SK-N-SH treated with all-trans-retinoic acid at 6 μM for 48 hours (cell line): ENCODE measurements around the gene RPE.

Experiments
- ARNTL ChIP-seq: fragments of 450-650 bp; formaldehyde crosslinking; IDR thresholded peaks from 2 replicates; pipeline ENCODE4 v1.5.0; 2020; ENCODE audit warnings: low read depth, mild to moderate bottlenecking, moderate library complexity, borderline replicate concordance
- PATZ1 ChIP-seq: fragments of 250-450 bp; sonication (Bioruptor Pico); IDR thresholded peaks from 2 replicates; pipeline ENCODE4 v1.8.0; 2020; ENCODE audit warnings: mild to moderate bottlenecking, moderate library complexity, borderline replicate concordance
- TCF4 ChIP-seq: fragments of 250-450 bp; sonication (Bioruptor Pico); IDR thresholded peaks from 2 replicates; pipeline ENCODE4 v1.8.0; 2021; ENCODE audit warnings: mild to moderate bottlenecking, moderate library complexity, borderline replicate concordance
- ZFP30 ChIP-seq: fragments of 450-650 bp; formaldehyde crosslinking; IDR thresholded peaks from 2 replicates; pipeline ENCODE4 v1.5.0; 2022; ENCODE audit warnings: mild to moderate bottlenecking, moderate library complexity
- ZNF565 ChIP-seq: fragments of 450-650 bp; formaldehyde crosslinking; conservative IDR thresholded peaks from 2 replicates; pipeline ENCODE4 v1.5.0; 2020; ENCODE audit warnings: low read depth, mild to moderate bottlenecking, moderate library complexity
- ZNF8 ChIP-seq: fragments of 450-650 bp; formaldehyde crosslinking; IDR thresholded peaks from 2 replicates; pipeline ENCODE4 v1.5.0; 2020; ENCODE audit warnings: mild to moderate bottlenecking, moderate library complexity
- TF ChIP-seq, protein P1 (sequence below): fragments of 250-450 bp; sonication (Bioruptor Pico); IDR thresholded peaks from 2 replicates; pipeline ENCODE4 v1.5.1; 2020; ENCODE audit warnings: low read depth, mild to moderate bottlenecking, moderate library complexity

GRCh38 chr2:209984291-209984690, 18.1 kb upstream of the RPE start:
- TF ChIP-seq ARNTL (CRISPR knock-in tag) (no peak), ZNF565 (CRISPR knock-in tag) (no peak), PATZ1 (no peak), ZNF8 (CRISPR knock-in tag) (no peak), ZFP30 (CRISPR knock-in tag) (no peak), TCF4 (CRISPR knock-in tag) (no peak)
- TF ChIP-seq, protein P1, sequence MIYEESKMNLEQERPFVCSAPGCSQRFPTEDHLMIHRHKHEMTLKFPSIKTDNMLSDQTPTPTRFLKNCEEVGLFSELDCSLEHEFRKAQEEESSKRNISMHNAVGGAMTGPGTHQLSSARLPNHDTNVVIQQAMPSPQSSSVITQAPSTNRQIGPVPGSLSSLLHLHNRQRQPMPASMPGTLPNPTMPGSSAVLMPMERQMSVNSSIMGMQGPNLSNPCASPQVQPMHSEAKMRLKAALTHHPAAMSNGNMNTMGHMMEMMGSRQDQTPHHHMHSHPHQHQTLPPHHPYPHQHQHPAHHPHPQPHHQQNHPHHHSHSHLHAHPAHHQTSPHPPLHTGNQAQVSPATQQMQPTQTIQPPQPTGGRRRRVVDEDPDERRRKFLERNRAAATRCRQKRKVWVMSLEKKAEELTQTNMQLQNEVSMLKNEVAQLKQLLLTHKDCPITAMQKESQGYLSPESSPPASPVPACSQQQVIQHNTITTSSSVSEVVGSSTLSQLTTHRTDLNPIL (CRISPR knock-in tag): no peak
